22Rv1 (cell line): ENCODE results near the gene CMTM5.
"Not testable (repeated sequence)": the region's sequence is repeated elsewhere in the genome, so short reads cannot be mapped to it uniquely, and the experiment has no call there.

Experiments
- H3K27ac ChIP-seq: fragments of 450-650 bp; 2 replicates; pipeline ENCODE4 v1.5.1; 2017
- ZFX ChIP-seq: fragments of 450-650 bp; IDR thresholded peaks from 2 replicates; pipeline ENCODE4 v1.6.1; 2017; ENCODE audit warnings: antibody characterized with exemption, borderline replicate concordance
- TF ChIP-seq, protein P1 (sequence below): fragments of 450-650 bp; IDR thresholded peaks from 2 replicates; pipeline ENCODE4 v1.5.1; 2017; ENCODE audit warnings: mild to moderate bottlenecking

The CMTM5 gene

GRCh38 chr14:23380976-23381375 lies 4.1 kb downstream of the CMTM5 start:
- no peak overlapping the region for H3K27ac ChIP-seq
- TF ChIP-seq, protein P1, sequence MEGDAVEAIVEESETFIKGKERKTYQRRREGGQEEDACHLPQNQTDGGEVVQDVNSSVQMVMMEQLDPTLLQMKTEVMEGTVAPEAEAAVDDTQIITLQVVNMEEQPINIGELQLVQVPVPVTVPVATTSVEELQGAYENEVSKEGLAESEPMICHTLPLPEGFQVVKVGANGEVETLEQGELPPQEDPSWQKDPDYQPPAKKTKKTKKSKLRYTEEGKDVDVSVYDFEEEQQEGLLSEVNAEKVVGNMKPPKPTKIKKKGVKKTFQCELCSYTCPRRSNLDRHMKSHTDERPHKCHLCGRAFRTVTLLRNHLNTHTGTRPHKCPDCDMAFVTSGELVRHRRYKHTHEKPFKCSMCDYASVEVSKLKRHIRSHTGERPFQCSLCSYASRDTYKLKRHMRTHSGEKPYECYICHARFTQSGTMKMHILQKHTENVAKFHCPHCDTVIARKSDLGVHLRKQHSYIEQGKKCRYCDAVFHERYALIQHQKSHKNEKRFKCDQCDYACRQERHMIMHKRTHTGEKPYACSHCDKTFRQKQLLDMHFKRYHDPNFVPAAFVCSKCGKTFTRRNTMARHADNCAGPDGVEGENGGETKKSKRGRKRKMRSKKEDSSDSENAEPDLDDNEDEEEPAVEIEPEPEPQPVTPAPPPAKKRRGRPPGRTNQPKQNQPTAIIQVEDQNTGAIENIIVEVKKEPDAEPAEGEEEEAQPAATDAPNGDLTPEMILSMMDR: no peak
- no peak for TF ChIP-seq ZFX

DNA sequence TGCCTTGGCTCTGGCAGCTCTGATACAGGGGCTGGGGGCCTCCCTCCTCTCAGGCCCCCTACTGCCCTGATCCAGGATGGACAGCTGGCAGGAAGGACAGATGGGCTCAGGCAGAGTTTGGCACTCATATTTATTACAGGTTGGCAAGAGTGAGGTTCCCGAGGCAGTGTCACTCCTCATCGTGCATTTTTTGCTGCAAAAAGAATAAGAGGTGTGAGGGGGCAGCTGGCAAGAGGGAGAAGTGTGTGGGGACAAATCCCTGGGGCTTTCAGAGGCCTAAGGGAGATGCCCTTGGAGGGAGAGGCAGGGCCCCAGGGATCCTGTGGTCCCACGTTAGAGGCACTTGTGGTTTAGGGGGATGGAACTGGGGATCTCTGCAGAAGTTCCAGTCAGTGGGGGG lies 5.0 kb downstream of the CMTM5 start:
- H3K27ac ChIP-seq: no peak overlapping the region
- TF ChIP-seq, protein P1: no peak
- no peak for TF ChIP-seq ZFX

DNA sequence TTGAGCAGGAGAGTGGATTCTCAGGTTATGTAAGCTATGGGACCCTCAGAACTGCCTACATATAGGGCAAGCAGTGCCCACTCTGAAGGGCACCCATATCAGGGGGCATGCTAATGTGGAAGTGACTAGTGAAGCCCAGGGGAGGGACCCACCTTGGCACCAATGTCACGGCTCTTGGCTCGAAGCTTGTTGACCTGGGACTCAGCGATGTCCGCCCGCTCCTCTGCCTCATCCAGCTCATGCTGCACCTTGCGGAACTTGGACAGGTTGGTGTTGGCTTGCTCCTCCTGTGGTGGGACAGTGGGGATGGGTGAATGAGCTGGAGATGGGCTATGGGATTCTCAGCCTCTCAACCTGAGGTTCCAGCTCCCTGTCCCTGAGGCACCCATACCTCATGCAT lies 5.4 kb downstream of the CMTM5 start:
- TF ChIP-seq ZFX: no peak
- TF ChIP-seq, protein P1: no peak

DNA sequence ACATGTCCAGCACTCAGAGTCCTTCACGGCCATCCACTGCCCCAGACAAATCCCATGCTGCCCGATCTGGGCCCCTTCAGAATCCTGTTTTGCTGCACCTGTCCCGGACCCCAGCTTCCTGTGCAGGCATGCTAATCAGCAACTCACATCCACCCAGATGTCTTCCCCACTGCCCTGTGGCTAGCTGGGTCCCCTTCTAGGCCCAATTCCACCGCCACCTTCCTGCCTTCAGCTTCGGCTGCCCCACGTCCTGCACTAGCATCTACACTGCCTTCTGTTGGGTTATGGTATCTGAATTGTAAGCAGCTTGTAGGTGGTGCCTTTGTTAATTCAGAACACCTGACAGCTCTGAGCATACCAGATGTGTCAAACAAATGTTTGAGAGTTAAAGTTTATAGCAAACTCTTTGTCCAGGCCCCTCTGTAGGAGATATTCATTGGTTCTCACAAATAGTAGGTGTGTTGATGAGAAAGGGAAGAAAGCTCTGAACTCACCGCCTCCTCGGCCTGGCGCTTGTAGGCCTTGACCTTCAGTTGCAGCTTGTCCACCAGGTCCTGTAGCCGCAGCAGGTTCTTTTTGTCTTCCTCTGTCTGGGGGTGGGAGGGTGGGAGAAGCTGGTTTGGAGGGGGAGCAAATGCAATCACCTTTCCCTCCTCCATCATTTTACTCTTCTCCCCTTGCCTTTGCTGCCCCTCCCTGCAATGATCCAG lies 6.0 kb downstream of the CMTM5 start:
- TF ChIP-seq ZFX: no peak
- TF ChIP-seq, protein P1: no peak
- no peak overlapping the region for H3K27ac ChIP-seq

More for the DNA sequence above, 5.4 kb downstream of the CMTM5 start:
- H3K27ac ChIP-seq: no peak overlapping the region

DNA sequence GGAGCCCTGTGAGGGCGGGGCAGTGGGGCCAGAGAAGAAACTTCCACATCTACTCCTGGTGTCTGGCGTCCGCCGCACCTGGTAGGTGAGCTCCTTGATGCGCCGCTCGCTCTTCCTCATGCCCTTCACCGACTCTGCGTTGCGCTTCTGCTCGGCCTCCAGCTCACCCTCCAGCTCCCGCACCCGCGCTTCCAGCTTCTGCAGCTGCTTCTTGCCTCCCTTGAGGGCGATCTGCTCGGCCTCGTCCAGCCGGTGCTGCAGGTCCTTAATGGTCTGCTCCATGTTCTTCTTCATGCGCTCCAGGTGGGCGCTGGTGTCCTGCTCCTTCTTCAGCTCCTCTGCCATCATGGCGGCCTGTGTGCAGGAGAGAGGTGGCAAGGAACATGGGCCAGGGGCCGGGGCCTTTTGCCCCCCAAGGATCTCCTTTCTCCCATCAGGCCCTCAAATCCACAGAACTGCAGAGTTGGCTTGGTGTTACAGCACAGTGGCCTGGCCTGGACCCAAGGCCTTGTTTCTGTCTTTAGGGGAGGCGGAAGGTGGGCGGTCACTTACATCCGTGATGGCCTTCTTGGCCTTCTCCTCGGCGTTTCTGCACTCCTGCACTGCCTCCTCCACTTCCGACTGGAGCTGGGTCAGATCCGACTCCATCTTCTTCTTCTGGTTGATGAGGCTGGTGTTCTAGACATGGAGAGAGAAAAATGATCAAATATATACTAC lies 7.7 kb downstream of the CMTM5 start:
- TF ChIP-seq, protein P1: no peak
- no peak for TF ChIP-seq ZFX
- no peak overlapping the region for H3K27ac ChIP-seq

DNA sequence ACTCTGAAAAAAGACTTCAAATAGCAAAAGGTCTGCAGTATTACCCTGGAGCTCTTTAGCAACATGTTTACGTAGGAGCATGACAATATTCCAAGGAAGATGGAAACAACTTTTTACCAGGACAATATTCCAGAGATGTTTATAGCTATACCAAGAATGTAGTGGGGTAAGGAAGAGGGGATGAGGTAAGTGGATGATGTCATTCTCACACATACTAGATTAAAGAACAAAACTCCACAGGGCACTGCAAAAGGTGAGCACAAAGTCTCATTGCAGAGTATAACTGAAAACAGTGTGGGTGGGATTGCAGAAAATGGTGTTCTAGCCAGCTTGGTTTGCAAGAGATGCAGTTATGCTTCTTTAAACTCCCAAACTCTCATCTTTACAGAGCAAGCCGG lies 8.4 kb downstream of the CMTM5 start:
- no peak for TF ChIP-seq ZFX
- TF ChIP-seq, protein P1: no peak
- H3K27ac ChIP-seq: no peak overlapping the region

DNA sequence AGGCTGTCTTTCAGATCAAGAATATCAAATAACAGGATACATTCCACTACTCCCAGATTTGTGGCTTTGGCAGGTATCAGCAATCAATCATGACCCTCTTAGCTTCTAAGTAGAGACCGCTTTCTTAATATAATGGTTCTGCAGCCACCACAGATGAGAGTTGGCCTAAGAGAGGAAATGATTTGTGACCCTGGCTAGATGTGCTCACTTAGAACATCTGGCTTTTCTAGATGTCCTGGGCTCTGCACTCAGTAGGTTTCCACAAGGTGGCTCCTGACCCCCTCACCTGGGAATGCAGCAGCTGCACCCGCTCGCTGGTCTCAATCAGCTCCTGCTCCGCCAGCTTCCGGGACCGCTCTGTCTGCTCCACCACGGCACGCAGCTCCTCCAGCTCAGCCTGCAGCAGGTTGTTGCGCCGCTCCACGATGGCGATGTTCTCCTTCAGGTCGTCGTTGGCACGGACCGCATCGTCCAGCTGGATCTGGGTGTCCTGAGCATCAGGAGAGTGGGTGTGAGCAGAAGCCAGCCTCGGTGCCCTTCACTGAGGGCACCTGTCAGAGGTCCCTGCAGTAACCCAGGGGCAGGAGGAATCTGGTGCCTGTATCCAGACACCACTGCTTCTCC lies 8.9 kb downstream of the CMTM5 start:
- no peak overlapping the region for H3K27ac ChIP-seq
- no peak for TF ChIP-seq ZFX
- TF ChIP-seq, protein P1: no peak

DNA sequence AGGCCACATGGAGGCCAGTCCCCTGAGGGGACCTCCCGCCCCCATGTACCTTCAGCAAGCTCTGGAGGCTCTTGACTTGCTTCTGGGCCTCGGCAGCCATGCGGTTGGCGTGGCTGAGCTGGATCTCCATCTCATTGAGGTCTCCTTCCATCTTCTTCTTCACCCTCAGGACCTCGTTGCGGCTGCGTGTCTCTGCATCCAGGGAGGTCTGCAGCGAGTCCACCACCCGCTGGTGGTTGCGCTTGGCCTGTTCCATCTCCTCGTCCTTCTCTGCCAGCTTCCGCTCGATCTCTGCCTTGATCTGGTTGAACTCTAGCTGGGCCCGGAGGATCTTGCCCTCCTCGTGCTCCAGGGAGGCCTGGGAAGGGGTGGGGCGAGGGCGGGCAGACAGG lies 9.4 kb downstream of the CMTM5 start:
- not testable (repeated sequence) for H3K27ac ChIP-seq
